OCI-LY7 (cell line): ENCODE data around the gene ATXN3. TPM values are rescaled to one million over a fixed set of nuclear protein-coding genes. Genes with fewer than 3 reads are reported as not detected.

Source experiments
- BruUV-seq: library from RNA; stranded (reverse); fragments of 400-500 nt; replicated peaks from 2 replicates; lab custom pipeline; 2021; lab: Mats Ljungman, UMichigan
- CTCF ChIA-PET: fragments of 300-600 bp; sonication (Branson Sonifier 250); formaldehyde crosslinking; loops from one replicate; lab custom pipeline; 2022; ENCODE audit warnings: antibody characterized with exemption; ENCODE audit not compliant: unreplicated experiment; lab: Charles Lee
- POLR2A ChIA-PET: fragments of 300-600 bp; sonication (Branson Sonifier 250); formaldehyde crosslinking; loops from one replicate; lab custom pipeline; 2022; ENCODE audit warnings: antibody characterized with exemption; lab: Charles Lee
- DNase-seq: peaks from one replicate; pipeline ENCODE4 v3.0.0-alpha.2; 2015; ENCODE audit warnings: low spot score
- H2AFZ ChIP-seq: fragments of 200-600 bp; sonication (generic), shearing (Covaris generic); 2 replicates; pipeline ENCODE4 v1.6.1; 2014; ENCODE audit warnings: mild to moderate bottlenecking, antibody characterized with exemption, low read length, moderate library complexity
- H3K27ac ChIP-seq: fragments of 200-600 bp; sonication (generic); 2 replicates; pipeline ENCODE4 v1.5.1; 2014; ENCODE audit warnings: mixed run types, low read depth, mild to moderate bottlenecking, moderate library complexity, low read length, inconsistent platforms; ENCODE audit not compliant: poor library complexity, severe bottlenecking
- H3K36me3 ChIP-seq: fragments of 200-600 bp; sonication (generic); 2 replicates; pipeline ENCODE4 v1.6.1; 2014; ENCODE audit warnings: mild to moderate bottlenecking, antibody characterized with exemption, low read length, moderate library complexity, mixed read lengths; ENCODE audit not compliant: insufficient read depth
- H3K4me1 ChIP-seq: fragments of 200-600 bp; sonication (generic); 2 replicates; pipeline ENCODE4 v1.5.1; 2014; ENCODE audit warnings: mild to moderate bottlenecking, low read length; ENCODE audit not compliant: insufficient read depth, poor library complexity, severe bottlenecking
- H3K4me2 ChIP-seq: fragments of 200-600 bp; sonication (generic); 2 replicates; pipeline ENCODE4 v1.6.1; 2014; ENCODE audit warnings: mild to moderate bottlenecking, low read length
- H3K4me3 ChIP-seq: fragments of 200-600 bp; sonication (generic); 2 replicates; pipeline ENCODE4 v1.5.1; 2014; ENCODE audit warnings: mild to moderate bottlenecking, low read depth, low read length; ENCODE audit not compliant: poor library complexity, severe bottlenecking
- H3K79me2 ChIP-seq: fragments of 200-600 bp; sonication (generic); 2 replicates; pipeline ENCODE4 v1.6.1; 2016; ENCODE audit warnings: low read depth, mild to moderate bottlenecking, low read length, moderate library complexity, mixed read lengths; ENCODE audit not compliant: insufficient read depth
- H3K9me2 ChIP-seq: fragments of 200-600 bp; sonication (generic); 2 replicates; pipeline ENCODE4 v1.6.1; 2016; ENCODE audit warnings: mild to moderate bottlenecking, low read length, mixed read lengths; ENCODE audit not compliant: insufficient read depth
- H3K9me3 ChIP-seq: fragments of 200-600 bp; sonication (generic); 2 replicates; pipeline ENCODE4 v1.6.1; 2014; ENCODE audit warnings: mild to moderate bottlenecking, mixed run types, low read length, mixed read lengths
- H4K20me1 ChIP-seq: fragments of 200-600 bp; sonication (generic); 2 replicates; pipeline ENCODE4 v1.6.1; 2014; ENCODE audit warnings: mild to moderate bottlenecking, antibody characterized with exemption, low read length, moderate library complexity, mixed read lengths; ENCODE audit not compliant: insufficient read depth
- CTCF ChIP-seq: fragments of 200-600 bp; sonication (generic); conservative IDR thresholded peaks from 2 replicates; pipeline ENCODE4 v1.5.1; 2014; ENCODE audit warnings: mild to moderate bottlenecking, antibody characterized with exemption, low read length, moderate library complexity, mixed read lengths
- EZH2phosphoT487 ChIP-seq: fragments of 200-600 bp; sonication (generic); IDR thresholded peaks from 2 replicates; pipeline ENCODE4 v1.6.1; 2018; ENCODE audit warnings: low read depth, borderline replicate concordance, mild to moderate bottlenecking, mixed run types, antibody characterized with exemption, low read length, moderate library complexity, mixed read lengths
- intact Hi-C: fragments of 100-400 bp; cut with micrococcal nuclease; formaldehyde crosslinking; loops from one replicate; pipeline ENCODE4 v1.10.0; 2022; ENCODE audit not compliant: unreplicated experiment
- total RNA-seq, 2 experiments: library from RNA; depleted of rRNA in 1 of 2; stranded (reverse); fragments of >200 nt in 1 of 2; shearing (Covaris generic) in 1 of 2; gene quantifications; 2 replicates each; pipeline ENCODE4 v1.2.3, GENCODE V29; 2014 to 2022

Gene ATXN3
- total RNA-seq, 2 experiments from 2014 or later: 21.3 to 24.6 TPM

- Histone ChIP-seq H2AFZ (no peak overlapping the region), H3K4me1 (no peaks in the 10 kb centered on the region), H3K27ac (no peak overlapping the region), H3K4me2 (no peak overlapping the region), H3K9me3 (no peaks in the 10 kb centered on the region), H3K9me2 (no peaks in the 10 kb centered on the region), H3K4me3 (no peak overlapping the region), H3K79me2 (peaks cover 4% of the 10 kb centered on the region; the same call in 1 of the 2 replicates), H3K36me3 (peaks cover 92% of the 10 kb centered on the region), H4K20me1 (peaks cover 6% of the 10 kb centered on the region; the same call in 1 of the 2 replicates)
- DNase-seq: no peak
- POLR2A ChIA-PET: interaction anchor here (0.6 to 0.9 kb wide), 2 partner anchors 20 to 568 kb away, joined by 3 to 6 read pairs; no protein-coding TSS in a partner anchor
- TF ChIP-seq CTCF (no peak), EZH2phosphoT487 (no peak)
- intact Hi-C loops: no loop called here
- BruUV-seq: no TSS peak
- CTCF ChIA-PET: no interaction called here
These were observed 47.2 kb upstream of the ATXN3 start for GRCh38 chr14:92153581-92153980.

- H3K9me2 ChIP-seq: no peaks in the 10 kb centered on the region
- H3K4me2 ChIP-seq: no peak overlapping the region
- H4K20me1 ChIP-seq: peaks cover 8% of the 10 kb centered on the region; the same call in 1 of the 2 replicates
- H3K79me2 ChIP-seq: no peaks in the 10 kb centered on the region
- H3K27ac ChIP-seq: no peak overlapping the region
- CTCF ChIA-PET: no interaction called here
- H2AFZ ChIP-seq: no peak overlapping the region
- H3K4me1 ChIP-seq: no peaks in the 10 kb centered on the region
- POLR2A ChIA-PET: interaction anchor here (0.9 kb wide), 1 partner anchor 21 kb away, joined by 4 read pairs; no protein-coding TSS in a partner anchor
- no peak overlapping the region for H3K4me3 ChIP-seq
- no TSS peak for BruUV-seq
- H3K9me3 ChIP-seq: no peaks in the 10 kb centered on the region
- intact Hi-C loops: no loop called here
- no peak for DNase-seq
- TF ChIP-seq EZH2phosphoT487 (no peak), CTCF (no peak)
- H3K36me3 ChIP-seq: peaks cover 97% of the 10 kb centered on the region
These were observed 38.3 kb upstream of the ATXN3 start for GRCh38 chr14:92144708-92145107.

- Histone ChIP-seq H3K4me2 (no peak overlapping the region), H3K9me3 (no peaks in the 10 kb centered on the region), H3K4me3 (no peak overlapping the region), H3K9me2 (no peaks in the 10 kb centered on the region), H3K4me1 (no peaks in the 10 kb centered on the region), H2AFZ (no peak overlapping the region), H3K79me2 (no peaks in the 10 kb centered on the region), H4K20me1 (peaks cover 8% of the 10 kb centered on the region; the same call in 1 of the 2 replicates), H3K27ac (no peak overlapping the region), H3K36me3 (peaks cover 97% of the 10 kb centered on the region)
- DNase-seq: no peak
- no peak for TF ChIP-seq EZH2phosphoT487
- no peak for TF ChIP-seq CTCF
- intact Hi-C loops: no loop called here
- ChIA-PET POLR2A (interaction anchor here (0.9 kb wide), 1 partner anchor 20 kb away, joined by 4 read pairs; no protein-coding TSS in a partner anchor), CTCF (no interaction called here)
- no TSS peak for BruUV-seq
These were observed 37.6 kb upstream of the ATXN3 start for GRCh38 chr14:92143962-92144361.
